HEK293 (cell line): ENCODE measurements around the gene MYH14.
A peak's percentile ranks its signal among the peaks of the same experiment; 100 is the strongest.

Experiments used
- MYNN ChIP-seq: fragments of 450-650 bp; formaldehyde crosslinking; IDR thresholded peaks from 2 replicates; pipeline ENCODE4 v1.5.1; 2016; ENCODE audit warnings: missing biosample characterization, missing genetic modification characterization, borderline replicate concordance
- MZF1 ChIP-seq: fragments of 450-650 bp; formaldehyde crosslinking; IDR thresholded peaks from 2 replicates; pipeline ENCODE4 v1.5.1; 2017; ENCODE audit warnings: missing biosample characterization, missing genetic modification characterization, borderline replicate concordance
- SALL2 ChIP-seq: fragments of 450-650 bp; formaldehyde crosslinking; IDR thresholded peaks from 2 replicates; pipeline ENCODE4 v1.5.0; 2017; ENCODE audit warnings: missing biosample characterization, mild to moderate bottlenecking, missing genetic modification characterization, borderline replicate concordance
- SCRT1 ChIP-seq: fragments of 450-650 bp; formaldehyde crosslinking; IDR thresholded peaks from 2 replicates; pipeline ENCODE4 v1.5.1; 2016; ENCODE audit warnings: missing biosample characterization, missing genetic modification characterization, borderline replicate concordance
- SP2 ChIP-seq: fragments of 450-650 bp; formaldehyde crosslinking; IDR thresholded peaks from 2 replicates; pipeline ENCODE4 v1.5.1; 2016; ENCODE audit warnings: missing biosample characterization, missing genetic modification characterization
- YY1 ChIP-seq: fragments of 450-650 bp; formaldehyde crosslinking; IDR thresholded peaks from 2 replicates; pipeline ENCODE4 v1.5.1; 2018; ENCODE audit warnings: missing biosample characterization, missing genetic modification characterization
- ZFP3 ChIP-seq: fragments of 450-650 bp; formaldehyde crosslinking; IDR thresholded peaks from 2 replicates; pipeline ENCODE4 v1.5.1; 2016; ENCODE audit warnings: low read depth, missing biosample characterization, missing genetic modification characterization
- ZFP41 ChIP-seq: fragments of 450-650 bp; formaldehyde crosslinking; IDR thresholded peaks from 2 replicates; pipeline ENCODE4 v1.5.1; 2016; ENCODE audit warnings: missing biosample characterization, missing genetic modification characterization, borderline replicate concordance
- ZNF10 ChIP-seq: fragments of 450-650 bp; formaldehyde crosslinking; IDR thresholded peaks from 2 replicates; pipeline ENCODE4 v1.5.1; 2017; ENCODE audit warnings: missing biosample characterization, missing genetic modification characterization
- ZNF138 ChIP-seq: fragments of 450-650 bp; formaldehyde crosslinking; IDR thresholded peaks from 2 replicates; pipeline ENCODE4 v1.5.1; 2016; ENCODE audit warnings: missing biosample characterization, missing genetic modification characterization, borderline replicate concordance
- ZNF175 ChIP-seq: fragments of 450-650 bp; formaldehyde crosslinking; IDR thresholded peaks from 2 replicates; pipeline ENCODE4 v1.5.1; 2016; ENCODE audit warnings: missing biosample characterization, missing genetic modification characterization
- ZNF221 ChIP-seq: fragments of 450-650 bp; formaldehyde crosslinking; IDR thresholded peaks from 2 replicates; pipeline ENCODE4 v1.5.1; 2017; ENCODE audit warnings: missing biosample characterization, missing genetic modification characterization, borderline replicate concordance
- ZNF266 ChIP-seq: fragments of 450-650 bp; formaldehyde crosslinking; IDR thresholded peaks from 2 replicates; pipeline ENCODE4 v1.5.1; 2016; ENCODE audit warnings: missing biosample characterization, missing genetic modification characterization, low read depth
- ZNF274 ChIP-seq, 2 experiments: fragments of 200-500 bp in 1 of 2; fragments of 450-650 bp in 1 of 2; sonication (Bioruptor generic) in 1 of 2; formaldehyde crosslinking in 1 of 2; IDR thresholded peaks; 2 replicates each; pipeline versions ENCODE4 v1.5.1 to v1.6.1; 2014 to 2016; ENCODE audit warnings: borderline replicate concordance in 1 of 2, inconsistent platforms in 1 of 2, low read length in 1 of 2, missing biosample characterization in 1 of 2, missing genetic modification characterization in 1 of 2
- ZNF311 ChIP-seq: fragments of 450-650 bp; formaldehyde crosslinking; IDR thresholded peaks from 2 replicates; pipeline ENCODE4 v1.5.1; 2017; ENCODE audit warnings: missing biosample characterization, missing genetic modification characterization, borderline replicate concordance
- ZNF341 ChIP-seq: fragments of 450-650 bp; formaldehyde crosslinking; IDR thresholded peaks from 2 replicates; pipeline ENCODE4; 2016; ENCODE audit warnings: low read depth, missing biosample characterization, missing genetic modification characterization
- ZNF354C ChIP-seq: fragments of 450-650 bp; formaldehyde crosslinking; IDR thresholded peaks from 2 replicates; pipeline ENCODE4 v1.5.1; 2016; ENCODE audit warnings: missing biosample characterization, missing genetic modification characterization, low read depth, borderline replicate concordance
- ZNF501 ChIP-seq: fragments of 450-650 bp; formaldehyde crosslinking; IDR thresholded peaks from 2 replicates; pipeline ENCODE4 v1.5.1; 2016; ENCODE audit warnings: missing biosample characterization, missing genetic modification characterization
- ZNF521 ChIP-seq: fragments of 450-650 bp; formaldehyde crosslinking; IDR thresholded peaks from 2 replicates; pipeline ENCODE4 v1.5.1; 2017; ENCODE audit warnings: missing biosample characterization, mild to moderate bottlenecking, missing genetic modification characterization
- ZNF560 ChIP-seq: fragments of 450-650 bp; formaldehyde crosslinking; IDR thresholded peaks from 2 replicates; pipeline ENCODE4 v1.5.1; 2017; ENCODE audit warnings: missing biosample characterization, missing genetic modification characterization, borderline replicate concordance
- ZNF571 ChIP-seq: fragments of 450-650 bp; formaldehyde crosslinking; IDR thresholded peaks from 2 replicates; pipeline ENCODE4 v1.5.0; 2017; ENCODE audit warnings: missing biosample characterization, missing genetic modification characterization
- ZNF585B ChIP-seq: fragments of 450-650 bp; formaldehyde crosslinking; IDR thresholded peaks from 2 replicates; pipeline ENCODE4 v1.5.1; 2016; ENCODE audit warnings: missing biosample characterization, missing genetic modification characterization
- ZNF610 ChIP-seq: fragments of 450-650 bp; formaldehyde crosslinking; IDR thresholded peaks from 2 replicates; pipeline ENCODE4 v1.5.1; 2016; ENCODE audit warnings: missing biosample characterization, missing genetic modification characterization, borderline replicate concordance
- ZNF664 ChIP-seq: fragments of 450-650 bp; formaldehyde crosslinking; IDR thresholded peaks from 2 replicates; pipeline ENCODE4 v1.5.1; 2016; ENCODE audit warnings: missing biosample characterization, missing genetic modification characterization
- ZNF777 ChIP-seq: fragments of 450-650 bp; formaldehyde crosslinking; IDR thresholded peaks from 2 replicates; pipeline ENCODE4 v1.5.1; 2017; ENCODE audit warnings: missing biosample characterization, missing genetic modification characterization, borderline replicate concordance
- ZNF791 ChIP-seq: fragments of 450-650 bp; formaldehyde crosslinking; IDR thresholded peaks from 2 replicates; pipeline ENCODE4 v1.5.1; 2016; ENCODE audit warnings: missing biosample characterization, missing genetic modification characterization
- ZNF830 ChIP-seq: fragments of 450-650 bp; IDR thresholded peaks from 2 replicates; pipeline ENCODE4 v1.5.0; 2018; ENCODE audit warnings: missing biosample characterization, missing genetic modification characterization, low read depth, mild to moderate bottlenecking, moderate library complexity
- ZSCAN23 ChIP-seq: fragments of 450-650 bp; formaldehyde crosslinking; IDR thresholded peaks from 2 replicates; pipeline ENCODE4 v1.5.1; 2016; ENCODE audit warnings: missing biosample characterization, missing genetic modification characterization
- TF ChIP-seq, protein P1 (sequence below): fragments of 450-650 bp; formaldehyde crosslinking; IDR thresholded peaks from 2 replicates; pipeline ENCODE4 v1.5.1; 2016; ENCODE audit warnings: missing biosample characterization, missing genetic modification characterization
- TF ChIP-seq, protein P2 (sequence below): fragments of 450-650 bp; formaldehyde crosslinking; optimal IDR thresholded peaks from 2 replicates; pipeline ENCODE3; 2016; ENCODE audit warnings: missing biosample characterization, mild to moderate bottlenecking, missing genetic modification characterization
- TF ChIP-seq, protein P3 (sequence below): fragments of 450-650 bp; formaldehyde crosslinking; IDR thresholded peaks from 2 replicates; pipeline ENCODE4 v1.5.0; 2017; ENCODE audit warnings: missing biosample characterization, missing genetic modification characterization, borderline replicate concordance
- TF ChIP-seq, protein P4 (sequence below): fragments of 450-650 bp; formaldehyde crosslinking; IDR thresholded peaks from 2 replicates; pipeline ENCODE4 v1.5.1; 2017; ENCODE audit warnings: missing biosample characterization, missing genetic modification characterization

The MYH14 gene

DNA sequence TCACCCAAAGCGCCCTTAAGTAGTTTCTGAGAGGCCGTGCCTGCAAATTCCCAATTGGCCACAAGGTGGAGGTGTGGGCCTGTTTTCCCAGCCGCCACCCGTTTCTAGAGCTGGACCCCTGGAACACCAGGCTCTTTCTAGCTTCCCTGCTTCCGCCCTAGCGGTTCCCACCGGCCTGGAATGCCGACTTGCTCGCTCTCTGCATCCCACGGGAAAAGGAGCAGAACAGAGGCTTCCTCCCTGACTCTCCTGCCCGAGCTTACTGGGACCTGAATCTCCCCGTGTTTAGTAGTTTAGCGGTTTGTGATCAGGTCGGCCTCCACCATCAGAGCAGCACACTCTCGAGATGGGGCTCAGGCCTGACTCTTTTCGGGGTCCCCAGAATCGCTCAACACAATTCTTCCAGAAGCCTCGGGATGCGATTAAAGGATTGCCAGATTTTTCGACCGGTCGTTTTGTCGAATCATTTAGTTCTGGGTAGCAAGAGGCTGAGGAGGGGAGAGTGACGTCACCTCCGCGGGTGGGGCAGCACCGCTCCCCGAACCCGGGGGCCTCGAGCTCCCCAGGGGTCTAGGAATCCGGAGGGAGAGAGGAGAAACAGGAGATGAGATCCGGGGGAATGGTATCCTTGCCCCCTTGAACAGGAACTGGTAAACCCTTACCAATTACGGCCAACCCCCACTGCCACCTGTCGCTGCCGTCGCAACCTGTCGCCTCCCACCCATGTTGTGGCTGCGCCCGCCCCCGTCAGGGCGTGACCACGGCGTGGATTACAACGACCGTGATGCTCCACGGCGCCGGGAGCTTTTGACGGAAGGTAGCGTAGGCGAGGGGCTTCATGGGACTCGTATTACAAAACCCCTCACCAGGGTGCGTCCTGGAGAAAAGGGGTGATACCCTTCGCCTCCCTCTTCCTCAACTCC, 154.0 kb downstream of the MYH14 start (continued):
- TF ChIP-seq, protein P1, sequence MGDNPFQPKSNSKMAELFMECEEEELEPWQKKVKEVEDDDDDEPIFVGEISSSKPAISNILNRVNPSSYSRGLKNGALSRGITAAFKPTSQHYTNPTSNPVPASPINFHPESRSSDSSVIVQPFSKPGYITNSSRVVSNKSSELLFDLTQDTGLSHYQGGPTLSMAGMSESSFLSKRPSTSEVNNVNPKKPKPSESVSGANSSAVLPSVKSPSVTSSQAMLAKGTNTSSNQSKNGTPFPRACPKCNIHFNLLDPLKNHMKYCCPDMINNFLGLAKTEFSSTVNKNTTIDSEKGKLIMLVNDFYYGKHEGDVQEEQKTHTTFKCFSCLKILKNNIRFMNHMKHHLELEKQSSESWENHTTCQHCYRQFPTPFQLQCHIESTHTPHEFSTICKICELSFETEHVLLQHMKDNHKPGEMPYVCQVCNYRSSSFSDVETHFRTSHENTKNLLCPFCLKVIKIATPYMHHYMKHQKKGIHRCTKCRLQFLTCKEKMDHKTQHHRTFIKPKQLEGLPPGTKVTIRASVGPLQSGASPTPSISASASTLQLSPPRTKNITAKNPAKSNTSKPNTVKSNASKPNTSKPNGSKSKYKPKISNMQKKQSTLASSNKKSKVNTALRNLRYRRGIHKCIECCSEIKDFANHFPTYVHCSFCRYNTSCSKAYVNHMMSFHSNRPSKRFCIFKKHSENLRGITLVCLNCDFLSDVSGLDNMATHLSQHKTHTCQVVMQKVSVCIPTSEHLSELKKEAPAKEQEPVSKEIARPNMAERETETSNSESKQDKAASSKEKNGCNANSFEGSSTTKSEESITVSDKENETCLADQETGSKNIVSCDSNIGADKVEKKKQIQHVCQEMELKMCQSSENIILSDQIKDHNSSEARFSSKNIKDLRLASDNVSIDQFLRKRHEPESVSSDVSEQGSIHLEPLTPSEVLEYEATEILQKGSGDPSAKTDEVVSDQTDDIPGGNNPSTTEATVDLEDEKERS (tag by site-specific recombination): no peak
- TF ChIP-seq ZNF585B (no peak), ZSCAN23 (tag by site-specific recombination) (no peak), ZNF560 (tag by site-specific recombination) (no peak), ZNF610 (no peak), ZNF175 (tag by site-specific recombination) (no peak), MZF1 (tag by site-specific recombination) (no peak; the same call in 1 of the 2 replicates), ZNF501 (tag by site-specific recombination) (no peak), ZNF521 (tag by site-specific recombination) (no peak), ZFP41 (tag by site-specific recombination) (no peak), ZNF138 (tag by site-specific recombination) (no peak), ZNF830 (no peak), YY1 (no peak), SCRT1 (tag by site-specific recombination) (peak; percentile 100), MYNN (tag by site-specific recombination) (no peak), ZNF274 (IDR thresholded peaks at IDR 0.05; ENCODE audit: low read length) (no peak), ZNF274 (tag by site-specific recombination; IDR thresholded peaks at IDR 0.05; ENCODE audit: borderline replicate concordance) (no peak), ZNF664 (tag by site-specific recombination) (no peak), SP2 (tag by site-specific recombination) (peak; percentile 68), ZNF341 (tag by site-specific recombination) (no peak), ZNF10 (no peak), ZNF311 (tag by site-specific recombination) (no peak), ZFP3 (tag by site-specific recombination) (no peak), ZNF791 (tag by site-specific recombination) (no peak), ZNF571 (tag by site-specific recombination) (no peak), SALL2 (tag by site-specific recombination) (no peak), ZNF354C (tag by site-specific recombination) (no peak), ZNF221 (no peak), ZNF266 (tag by site-specific recombination) (no peak), ZNF777 (tag by site-specific recombination) (no peak; the same call in 1 of the 2 replicates)
- TF ChIP-seq, protein P2, sequence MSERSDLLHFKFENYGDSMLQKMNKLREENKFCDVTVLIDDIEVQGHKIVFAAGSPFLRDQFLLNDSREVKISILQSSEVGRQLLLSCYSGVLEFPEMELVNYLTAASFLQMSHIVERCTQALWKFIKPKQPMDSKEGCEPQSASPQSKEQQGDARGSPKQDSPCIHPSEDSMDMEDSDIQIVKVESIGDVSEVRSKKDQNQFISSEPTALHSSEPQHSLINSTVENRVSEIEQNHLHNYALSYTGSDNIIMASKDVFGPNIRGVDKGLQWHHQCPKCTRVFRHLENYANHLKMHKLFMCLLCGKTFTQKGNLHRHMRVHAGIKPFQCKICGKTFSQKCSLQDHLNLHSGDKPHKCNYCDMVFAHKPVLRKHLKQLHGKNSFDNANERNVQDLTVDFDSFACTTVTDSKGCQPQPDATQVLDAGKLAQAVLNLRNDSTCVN (tag by site-specific recombination): no peak
- TF ChIP-seq, protein P3, sequence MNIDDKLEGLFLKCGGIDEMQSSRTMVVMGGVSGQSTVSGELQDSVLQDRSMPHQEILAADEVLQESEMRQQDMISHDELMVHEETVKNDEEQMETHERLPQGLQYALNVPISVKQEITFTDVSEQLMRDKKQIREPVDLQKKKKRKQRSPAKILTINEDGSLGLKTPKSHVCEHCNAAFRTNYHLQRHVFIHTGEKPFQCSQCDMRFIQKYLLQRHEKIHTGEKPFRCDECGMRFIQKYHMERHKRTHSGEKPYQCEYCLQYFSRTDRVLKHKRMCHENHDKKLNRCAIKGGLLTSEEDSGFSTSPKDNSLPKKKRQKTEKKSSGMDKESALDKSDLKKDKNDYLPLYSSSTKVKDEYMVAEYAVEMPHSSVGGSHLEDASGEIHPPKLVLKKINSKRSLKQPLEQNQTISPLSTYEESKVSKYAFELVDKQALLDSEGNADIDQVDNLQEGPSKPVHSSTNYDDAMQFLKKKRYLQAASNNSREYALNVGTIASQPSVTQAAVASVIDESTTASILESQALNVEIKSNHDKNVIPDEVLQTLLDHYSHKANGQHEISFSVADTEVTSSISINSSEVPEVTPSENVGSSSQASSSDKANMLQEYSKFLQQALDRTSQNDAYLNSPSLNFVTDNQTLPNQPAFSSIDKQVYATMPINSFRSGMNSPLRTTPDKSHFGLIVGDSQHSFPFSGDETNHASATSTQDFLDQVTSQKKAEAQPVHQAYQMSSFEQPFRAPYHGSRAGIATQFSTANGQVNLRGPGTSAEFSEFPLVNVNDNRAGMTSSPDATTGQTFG (tag by site-specific recombination): no peak
- TF ChIP-seq, protein P4, sequence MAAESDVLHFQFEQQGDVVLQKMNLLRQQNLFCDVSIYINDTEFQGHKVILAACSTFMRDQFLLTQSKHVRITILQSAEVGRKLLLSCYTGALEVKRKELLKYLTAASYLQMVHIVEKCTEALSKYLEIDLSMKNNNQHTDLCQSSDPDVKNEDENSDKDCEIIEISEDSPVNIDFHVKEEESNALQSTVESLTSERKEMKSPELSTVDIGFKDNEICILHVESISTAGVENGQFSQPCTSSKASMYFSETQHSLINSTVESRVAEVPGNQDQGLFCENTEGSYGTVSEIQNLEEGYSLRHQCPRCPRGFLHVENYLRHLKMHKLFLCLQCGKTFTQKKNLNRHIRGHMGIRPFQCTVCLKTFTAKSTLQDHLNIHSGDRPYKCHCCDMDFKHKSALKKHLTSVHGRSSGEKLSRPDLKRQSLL (tag by site-specific recombination): no peak
